HL-60/S4 treated with phorbol 12-myristate 13-acetate at 8.2 ng/mL for 4 days and 3 days (cell line): ENCODE data around the gene RBM38.

ENCODE experiments used
- in situ Hi-C: fragments of 300-500 bp; cut with MboI; formaldehyde crosslinking; loops from 2 replicates; pipeline ENCODE4 v1.15.0; 2022; ENCODE audit warnings: low sequenced_read_pairs

Gene RBM38

DNA sequence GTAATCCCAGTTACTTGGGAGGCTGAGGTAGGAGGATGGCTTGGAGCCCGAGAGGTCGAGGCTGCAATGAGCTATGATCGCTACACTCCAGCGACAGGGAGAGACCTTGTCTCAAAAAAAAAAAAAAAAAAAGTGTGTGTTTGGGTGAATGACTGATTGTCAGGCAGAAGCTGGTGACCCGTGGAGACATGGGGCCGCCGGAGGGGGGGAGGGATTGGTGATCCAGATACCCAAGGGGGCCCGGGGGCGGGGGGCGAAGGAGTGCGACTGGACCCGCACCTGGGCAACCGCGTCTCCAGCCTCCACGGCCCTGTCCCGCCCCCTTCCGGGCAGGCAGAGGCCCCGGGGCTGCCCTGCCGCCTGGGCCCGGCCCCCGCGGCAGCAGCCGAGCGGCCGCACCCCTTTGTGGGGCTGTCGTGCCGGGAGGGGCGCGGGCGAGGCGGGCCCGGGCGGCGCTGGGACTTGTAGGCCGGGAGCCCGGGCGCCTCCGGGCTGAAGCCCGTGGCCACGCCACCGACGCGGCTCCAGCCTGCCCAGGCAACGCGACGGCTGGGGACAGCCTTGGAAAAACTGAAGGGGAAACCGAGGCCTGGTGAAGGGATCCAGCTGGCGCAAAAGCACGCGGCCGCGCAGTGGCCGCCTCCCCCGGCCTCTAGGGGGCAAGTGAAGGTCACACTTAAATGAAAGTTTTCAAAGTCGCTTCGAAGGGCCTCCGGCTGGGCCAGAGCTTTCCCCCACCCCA is 2.1 kb upstream of the RBM38 start:
- in situ Hi-C loops: loop anchor here (10.0 kb wide), 1 partner anchor 86 kb away; no protein-coding TSS in a partner anchor

DNA sequence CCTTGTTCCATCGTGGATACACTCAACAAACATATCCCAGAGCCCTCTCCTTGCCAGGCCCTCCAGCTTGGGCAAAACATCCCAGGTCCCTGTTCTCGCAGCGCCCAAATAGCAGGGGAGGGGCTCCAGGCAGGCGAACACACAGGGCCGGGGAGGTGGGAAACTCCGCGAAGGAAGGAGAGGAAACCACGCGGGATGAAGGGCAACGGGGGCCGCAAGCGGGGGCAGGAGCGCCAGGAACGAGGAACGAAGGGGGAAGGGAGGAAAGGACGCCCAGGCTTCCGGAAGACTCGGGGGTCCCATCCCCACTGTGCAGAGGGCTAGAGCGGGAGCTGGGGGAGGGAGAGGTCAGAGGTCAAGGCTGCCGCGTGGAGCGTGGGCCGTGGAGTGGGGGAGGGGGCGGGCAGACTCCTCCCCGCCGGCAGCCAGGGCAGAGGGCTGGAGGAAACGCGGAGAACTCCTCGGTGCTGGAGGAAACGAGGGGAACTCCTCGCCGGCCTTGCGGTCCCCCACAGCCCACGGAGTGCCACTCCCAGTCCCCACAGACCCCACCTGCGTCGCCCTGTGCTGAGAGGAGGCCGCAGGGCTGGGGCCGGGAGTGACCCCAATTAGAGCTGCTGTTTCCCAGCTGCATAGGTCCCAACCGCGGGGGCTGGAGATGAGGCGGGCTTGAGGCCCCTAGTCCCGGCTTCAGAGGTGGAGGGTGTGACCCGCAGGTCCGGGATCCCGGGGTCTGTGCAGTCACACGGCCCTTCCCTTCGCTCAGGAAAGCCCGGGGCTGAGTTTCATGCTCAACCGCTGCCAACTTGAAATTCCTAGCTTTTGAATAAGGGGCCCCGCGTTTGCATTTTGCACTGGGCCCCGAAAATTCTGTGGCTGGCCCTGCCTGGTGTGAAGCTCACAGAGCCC is 1.2 kb upstream of the RBM38 start:
- in situ Hi-C loops: loop anchor here (10.0 kb wide), 1 partner anchor 85 kb away; no protein-coding TSS in a partner anchor

DNA sequence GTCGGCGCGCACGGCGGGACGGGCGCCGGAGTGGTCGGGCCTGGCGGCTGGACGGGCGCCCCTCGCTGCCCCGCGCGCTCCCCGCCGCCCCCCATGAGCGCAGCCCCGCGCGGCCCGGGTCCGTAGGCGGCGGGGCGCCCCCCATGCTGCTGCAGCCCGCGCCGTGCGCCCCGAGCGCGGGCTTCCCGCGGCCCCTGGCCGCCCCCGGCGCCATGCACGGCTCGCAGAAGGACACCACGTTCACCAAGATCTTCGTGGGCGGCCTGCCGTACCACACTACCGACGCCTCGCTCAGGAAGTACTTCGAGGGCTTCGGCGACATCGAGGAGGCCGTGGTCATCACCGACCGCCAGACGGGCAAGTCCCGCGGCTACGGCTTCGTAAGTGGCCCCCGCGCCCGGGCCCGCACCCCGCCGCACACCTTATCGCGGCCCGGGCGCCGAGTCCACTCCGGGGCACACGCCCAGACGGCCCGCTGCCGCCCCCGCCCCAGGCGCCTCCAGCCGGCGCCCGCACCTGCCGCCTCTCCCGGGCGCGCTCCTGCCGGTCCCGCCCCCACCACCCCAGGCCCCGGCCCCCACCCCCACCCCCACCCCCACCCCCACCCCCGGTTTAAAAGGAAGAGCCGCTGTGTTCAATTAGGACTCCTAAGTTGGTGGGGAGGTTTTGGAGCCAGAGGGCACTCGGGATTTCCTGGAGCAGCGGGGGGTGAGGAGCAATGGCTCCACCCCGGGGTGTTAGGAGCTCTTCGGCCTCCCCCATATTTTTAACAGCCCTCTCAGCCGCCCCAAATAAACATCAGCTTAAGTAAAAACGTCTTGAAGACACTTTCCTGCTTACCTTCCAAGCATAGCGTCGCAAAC is 474 bp downstream of the RBM38 start:
- in situ Hi-C loops: no loop called here

DNA sequence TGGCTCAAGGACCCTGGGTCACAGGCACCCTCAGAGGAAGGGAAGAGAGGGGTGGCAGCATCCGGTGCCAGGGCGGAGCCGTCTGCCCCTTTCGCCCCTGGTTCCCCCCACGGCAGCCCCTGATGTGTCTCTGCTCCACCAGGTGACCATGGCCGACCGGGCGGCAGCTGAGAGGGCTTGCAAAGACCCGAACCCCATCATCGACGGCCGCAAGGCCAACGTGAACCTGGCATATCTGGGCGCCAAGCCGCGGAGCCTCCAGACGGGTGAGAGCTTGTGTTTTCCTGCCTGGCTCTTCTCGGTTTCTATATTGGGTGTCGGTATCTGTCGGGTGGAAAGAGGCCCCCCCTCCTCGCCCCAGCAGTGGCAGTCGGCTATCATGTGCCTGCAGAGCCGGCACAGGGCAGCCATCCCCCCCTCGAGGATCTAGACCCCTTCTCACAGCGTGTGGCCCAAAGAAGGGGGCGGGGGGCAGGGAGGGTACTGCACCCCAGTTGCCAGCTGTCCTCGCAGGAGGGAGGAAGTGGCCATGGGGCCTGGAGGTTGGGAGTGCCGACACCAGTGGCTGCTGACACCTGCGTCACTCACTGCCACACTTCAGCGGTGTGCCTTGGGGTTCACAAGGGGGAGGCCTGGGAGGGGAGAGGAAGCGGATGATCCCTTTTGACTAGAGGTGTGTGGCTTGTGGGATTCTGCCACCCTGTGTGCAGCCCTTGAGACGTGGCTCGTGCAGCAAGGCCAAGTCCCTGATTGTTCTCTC is 1.5 kb downstream of the RBM38 start:
- in situ Hi-C loops: no loop called here

DNA sequence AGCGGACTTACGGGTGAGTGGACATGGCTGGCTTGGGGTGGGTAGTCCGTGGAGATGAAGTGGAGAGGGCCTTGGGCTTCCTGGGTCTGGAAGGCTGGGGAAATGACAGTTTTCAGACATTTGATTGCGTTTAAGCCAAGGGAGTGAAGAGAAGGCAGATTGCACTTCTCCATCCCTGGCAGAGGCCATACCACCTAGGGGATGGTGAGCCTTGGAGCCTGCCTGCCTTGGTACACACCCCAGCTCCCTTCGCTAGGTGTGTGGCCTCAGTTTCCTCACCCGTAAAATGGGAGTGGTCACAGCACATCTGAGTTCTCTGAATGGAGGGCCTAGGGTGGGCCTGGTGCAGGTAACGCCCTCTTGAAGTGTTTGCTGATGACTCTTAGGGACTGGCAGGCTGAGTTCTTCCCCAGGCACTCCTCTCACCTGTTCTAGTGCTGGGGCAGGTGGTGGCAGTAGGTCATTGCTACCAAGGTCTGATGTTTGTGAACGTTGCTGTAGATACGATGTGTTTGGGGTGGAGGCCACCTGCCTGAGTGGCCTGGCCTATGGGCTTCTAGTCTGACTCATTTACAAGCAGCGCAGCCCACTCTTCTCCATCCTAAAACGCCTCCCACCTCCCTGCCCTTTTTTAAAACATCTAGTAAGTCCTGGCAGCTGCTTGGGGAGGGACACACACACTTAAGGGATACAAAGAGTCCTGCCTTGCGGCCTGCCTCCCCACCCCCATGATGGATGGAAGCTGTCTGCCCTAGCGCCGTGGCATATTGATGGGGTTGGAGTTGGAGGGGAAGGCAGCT is 2.3 kb downstream of the RBM38 start:
- in situ Hi-C loops: no loop called here

DNA sequence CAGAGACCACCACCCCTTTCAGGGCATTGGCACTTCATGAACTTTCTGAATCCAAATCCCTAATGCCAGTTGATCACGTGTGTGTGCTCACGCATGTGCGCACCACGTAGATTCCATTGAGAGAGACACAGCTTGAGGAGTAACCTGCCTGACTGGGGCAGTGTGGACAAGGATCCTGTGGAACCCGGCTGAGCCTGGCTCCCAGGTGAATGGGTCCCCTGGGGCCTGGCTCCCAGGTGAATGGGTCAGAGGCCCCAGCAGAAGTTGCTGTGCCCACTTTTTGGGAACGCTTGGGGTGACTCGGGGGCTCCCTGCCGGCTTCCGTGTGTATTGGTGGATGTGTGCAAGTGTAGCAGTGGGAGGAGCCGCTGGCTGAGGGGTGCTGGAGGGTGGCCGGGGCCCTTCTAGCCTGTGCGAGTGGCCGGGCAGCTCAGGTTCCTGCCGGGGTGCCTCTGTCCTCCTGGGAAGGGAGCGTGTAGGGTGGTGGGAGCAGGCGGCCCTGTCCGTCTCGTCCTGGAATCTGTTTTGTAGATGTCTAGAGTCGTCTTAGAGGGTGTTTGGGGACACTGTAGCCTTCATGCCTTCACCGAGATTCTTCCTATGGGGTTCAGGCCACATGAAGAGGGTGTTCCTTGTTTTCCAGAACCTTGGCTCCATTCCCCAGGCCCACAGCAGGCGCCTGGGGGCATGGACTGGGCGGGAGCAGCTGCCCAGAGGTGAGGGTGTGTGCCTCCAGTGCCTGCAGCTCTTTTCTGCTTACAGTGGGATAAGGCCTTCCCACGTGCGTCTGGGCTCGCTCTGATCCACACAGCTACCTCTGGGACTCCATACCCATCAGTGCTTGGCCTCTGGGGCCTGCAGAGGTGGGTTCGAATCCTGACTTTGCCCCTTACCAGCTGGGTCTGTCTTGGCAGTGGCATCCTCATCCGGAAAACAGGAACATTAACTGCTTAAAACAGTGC is 3.2 kb downstream of the RBM38 start:
- in situ Hi-C loops: no loop called here

DNA sequence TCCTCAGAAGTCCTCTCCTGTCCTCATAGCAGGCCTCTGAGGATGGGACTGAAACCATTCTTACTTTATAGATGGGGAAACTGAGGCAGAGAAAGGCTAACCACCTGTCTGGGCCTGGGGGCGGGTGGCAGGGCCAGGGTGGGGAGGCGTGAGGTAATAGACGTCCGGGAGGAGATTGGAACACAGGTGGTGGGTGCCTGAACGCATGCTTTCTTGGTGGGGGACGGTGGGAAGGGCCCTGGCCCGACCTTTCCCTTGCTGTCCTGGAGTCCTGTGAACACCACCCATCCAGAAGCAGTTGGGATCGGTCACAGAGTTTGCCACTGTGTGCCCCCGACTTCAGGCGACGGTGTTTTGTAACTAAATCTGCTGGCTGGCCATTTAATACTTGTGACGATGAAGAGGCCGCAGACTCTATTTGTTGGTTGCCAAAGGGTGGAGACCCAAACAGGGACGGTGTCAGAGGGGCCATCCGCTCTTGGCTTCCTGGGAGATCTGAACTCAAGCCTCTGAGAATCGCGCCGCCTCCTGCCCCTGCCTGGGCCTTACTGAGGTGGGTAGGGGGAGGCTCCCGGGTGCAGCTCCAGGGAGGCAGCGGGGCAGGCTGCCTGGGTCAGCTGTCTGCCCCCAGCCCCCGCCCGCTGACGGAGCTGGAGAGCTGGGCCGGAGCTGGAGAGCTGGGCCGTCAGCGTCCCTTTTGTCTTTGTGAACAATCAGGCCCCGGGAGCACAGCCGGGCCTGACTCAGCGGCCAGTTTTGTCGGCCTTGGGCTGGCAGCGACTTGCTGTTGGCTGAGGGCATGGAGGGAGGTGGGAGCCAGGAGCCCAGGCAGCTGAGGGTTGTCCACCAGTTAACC is 4.1 kb downstream of the RBM38 start:
- in situ Hi-C loops: no loop called here

DNA sequence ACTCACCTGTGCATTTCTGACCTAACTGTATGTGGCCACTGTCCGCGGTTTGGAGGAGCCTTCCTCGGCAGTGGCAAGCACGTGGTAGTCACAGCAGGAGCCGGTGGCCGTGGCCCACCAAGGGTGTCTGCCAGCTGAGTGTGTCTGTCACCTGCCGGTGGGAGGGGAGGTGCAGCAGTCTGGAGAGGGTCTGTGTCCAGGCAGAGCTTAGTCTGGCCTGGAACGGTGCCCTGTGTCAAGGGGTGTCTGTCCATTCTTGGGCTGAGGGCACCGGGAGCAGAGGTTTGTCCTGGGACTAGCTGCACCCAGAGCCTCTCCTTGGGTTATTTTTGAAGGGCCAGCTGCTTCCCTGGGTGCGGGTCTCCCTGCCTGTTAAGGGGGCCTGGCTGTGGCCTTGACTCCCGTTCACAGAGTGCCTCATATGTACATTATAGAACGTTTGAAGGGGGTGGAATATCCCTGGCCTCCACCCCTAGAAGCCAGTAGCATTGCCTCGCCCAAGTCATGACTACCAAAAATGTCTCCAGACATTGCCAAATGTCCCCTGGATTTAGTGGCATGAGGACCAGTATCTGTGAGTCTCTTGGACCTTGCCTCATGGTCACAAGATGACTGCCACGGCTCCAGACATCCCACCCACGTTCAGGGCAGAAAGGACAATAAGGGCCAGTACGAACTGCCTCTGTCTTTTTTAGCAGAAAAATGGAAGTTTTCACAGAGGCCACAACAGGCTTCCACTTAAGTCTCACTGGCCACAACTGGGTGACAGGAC is 5.2 kb downstream of the RBM38 start:
- in situ Hi-C loops: no loop called here

DNA sequence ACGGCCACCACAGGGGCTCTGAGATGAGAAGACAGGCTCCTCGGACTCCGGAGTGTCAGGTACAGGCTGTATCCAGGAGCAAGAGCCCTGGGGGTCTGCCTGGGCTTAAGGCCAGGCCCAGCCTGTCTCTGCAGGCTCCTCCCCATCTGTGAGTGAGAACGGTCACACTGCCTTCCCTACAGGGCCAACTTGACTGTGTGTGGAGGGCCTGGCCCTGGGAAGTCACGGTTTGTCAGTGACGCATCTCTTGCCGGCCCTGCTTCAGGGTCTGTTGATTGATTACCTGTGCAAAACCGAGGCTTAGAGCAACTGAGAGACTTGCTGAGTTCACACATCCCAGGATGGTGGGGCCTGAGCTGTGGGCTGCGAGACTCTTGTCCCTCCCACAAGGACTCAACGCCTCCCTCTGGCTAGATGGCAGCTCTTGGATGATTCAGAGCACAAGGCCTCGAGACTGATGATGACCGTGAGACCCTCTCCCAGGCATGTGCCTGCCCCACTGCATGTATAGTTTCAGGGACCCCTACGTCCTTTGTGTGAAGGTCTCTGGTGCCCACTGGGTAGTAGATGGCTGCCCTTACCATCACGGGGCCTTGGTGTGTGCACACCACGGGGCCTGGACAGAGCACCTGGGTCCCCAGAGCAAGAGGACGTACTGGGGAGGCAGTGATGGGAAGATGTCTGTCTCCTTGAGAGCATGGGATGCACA is 5.9 kb downstream of the RBM38 start:
- in situ Hi-C loops: no loop called here

DNA sequence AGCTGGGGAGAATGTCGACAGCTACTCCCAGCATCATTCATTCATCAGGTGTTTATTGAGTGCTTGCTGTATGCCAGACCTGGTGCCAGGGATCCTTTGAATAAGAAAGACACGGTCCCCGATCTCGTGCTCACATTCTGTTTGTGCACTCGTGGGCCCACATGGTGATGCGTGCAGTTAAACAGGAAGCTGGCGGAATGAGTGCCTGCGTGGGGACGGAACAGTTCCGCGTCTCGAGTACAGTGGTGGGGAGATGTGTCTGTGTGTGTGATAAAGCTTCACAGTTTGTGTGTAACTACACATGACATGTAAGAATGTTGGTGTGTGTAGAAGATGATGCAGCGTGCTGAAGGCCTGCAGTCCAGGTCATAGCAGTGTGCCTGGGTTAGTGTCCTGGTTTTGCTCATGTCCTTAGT is 6.5 kb downstream of the RBM38 start:
- in situ Hi-C loops: no loop called here

DNA sequence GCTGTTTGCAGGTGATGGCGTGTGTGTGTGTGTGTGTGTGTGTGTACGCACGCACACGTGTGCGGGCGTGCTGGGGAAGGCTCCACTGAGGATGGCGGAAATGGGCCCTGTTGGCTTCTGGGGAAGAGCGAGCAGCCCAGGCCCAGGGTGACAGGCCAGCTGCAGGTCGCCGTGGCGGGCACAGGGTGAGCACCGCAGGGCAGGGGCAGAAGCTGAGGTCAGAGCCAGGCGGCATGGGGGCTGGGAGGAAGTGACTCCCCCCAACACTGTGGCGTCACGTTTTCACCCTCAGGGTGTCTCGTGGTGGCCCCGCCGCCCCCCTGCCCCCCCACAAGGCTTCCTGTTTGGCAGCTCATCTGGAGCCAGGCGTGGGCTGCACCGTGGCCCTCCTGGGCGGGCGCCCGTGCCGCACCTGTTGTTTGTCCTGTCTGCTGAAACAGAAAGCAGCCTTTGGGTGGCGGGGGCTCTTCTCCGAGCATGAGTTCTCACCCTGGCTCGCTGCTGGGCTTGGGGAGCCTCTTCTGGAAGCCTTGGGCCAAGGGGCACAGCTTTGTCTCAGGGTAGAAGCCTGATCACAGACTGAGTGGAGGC is 7.1 kb downstream of the RBM38 start:
- in situ Hi-C loops: no loop called here

DNA sequence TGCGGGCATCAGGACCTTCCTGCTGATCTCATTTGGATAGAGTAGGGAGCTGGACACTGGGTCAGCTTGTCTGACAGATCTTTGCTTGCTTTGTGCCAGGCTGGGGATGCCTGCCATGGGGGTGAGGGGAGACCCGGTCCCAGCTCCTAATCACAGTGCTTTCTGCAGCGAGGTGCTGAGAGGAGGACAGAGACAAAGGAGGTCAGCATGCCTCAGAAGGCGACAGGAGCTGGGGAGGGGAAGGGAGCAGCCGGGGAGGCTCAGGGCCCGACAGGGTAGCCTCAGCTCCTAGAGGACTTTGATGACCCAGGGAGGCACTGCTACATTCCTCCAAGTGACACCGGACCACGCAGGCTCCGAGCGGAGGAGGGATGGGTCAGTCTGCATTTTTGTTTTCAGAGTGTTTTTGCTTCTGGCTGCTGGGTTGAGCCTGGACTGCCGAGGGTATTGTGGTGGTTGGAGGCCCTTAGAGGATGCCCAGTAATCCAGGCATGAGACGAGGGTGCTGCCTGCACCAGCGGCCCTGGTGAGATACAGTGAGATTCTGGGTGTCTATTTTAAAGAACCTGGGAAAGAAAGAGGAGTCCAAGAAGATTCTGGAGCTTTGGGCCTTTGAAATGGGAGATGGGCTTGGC is 7.8 kb downstream of the RBM38 start:
- in situ Hi-C loops: no loop called here

DNA sequence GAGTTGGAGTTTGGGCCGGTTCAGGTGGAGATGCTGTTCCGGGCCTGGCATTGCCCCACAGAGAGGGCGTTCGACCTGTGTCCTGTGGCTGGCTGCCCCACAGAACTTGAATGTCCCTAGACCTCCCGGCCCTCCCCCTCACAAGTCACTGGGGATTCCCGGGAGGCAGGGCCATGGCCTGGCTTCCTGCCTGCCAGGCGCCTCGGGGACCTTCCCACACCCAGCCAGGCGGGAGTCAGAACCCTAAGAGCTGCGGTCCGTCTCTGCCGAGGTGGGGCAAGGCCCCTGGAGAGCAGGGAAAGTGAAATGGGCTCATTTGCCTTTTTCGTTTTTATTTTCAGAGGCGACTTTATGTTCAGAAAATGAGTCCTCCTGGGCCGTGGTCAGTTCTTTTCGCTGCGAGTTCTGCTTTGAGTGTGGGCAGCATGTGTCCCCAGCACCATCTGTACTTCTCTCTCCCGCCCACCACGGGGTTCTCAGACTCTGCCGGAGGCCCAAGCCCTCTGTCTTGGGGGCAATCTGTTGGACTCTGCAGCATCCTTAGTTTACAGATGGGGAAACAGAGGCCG is 8.5 kb downstream of the RBM38 start:
- in situ Hi-C loops: no loop called here

DNA sequence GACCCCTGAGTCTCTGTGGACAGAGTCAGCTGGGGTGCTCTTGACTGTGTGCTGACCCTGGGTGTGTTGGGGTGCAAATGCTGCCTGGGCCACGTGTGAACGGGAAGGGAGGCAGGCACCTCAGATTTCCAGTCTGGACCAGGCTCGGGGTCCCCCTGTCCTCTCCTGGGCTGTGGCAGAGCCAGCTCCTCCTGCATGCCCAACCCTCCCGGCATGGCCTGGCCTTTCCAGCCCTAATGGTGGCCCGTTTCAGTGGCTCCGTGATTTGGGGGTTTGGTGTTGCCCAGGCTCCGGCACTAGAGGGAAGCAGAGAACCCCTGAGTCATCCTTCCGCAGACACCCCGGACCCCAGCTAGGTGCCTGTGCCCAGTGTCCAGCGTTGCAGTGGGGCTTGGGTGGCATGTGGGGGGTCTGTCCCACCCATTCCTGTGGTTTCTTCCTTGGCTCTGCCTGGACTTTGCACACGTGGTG is 9.1 kb downstream of the RBM38 start:
- in situ Hi-C loops: no loop called here
